Activated CD8-positive, alpha-beta memory T cell treated with anti-CD3 and anti-CD28 coated beads for 4 hours (primary cell): ENCODE measurements around the gene BIRC5.
A peak's percentile ranks its signal among the peaks of the same experiment; 100 is the strongest.

Source experiments
- DNase-seq, 2 donors: peaks; one replicate each; pipeline ENCODE4 v3.0.0-alpha.2; 2020; ENCODE audit warnings: low read depth in 2 of 2

Gene BIRC5

DNA sequence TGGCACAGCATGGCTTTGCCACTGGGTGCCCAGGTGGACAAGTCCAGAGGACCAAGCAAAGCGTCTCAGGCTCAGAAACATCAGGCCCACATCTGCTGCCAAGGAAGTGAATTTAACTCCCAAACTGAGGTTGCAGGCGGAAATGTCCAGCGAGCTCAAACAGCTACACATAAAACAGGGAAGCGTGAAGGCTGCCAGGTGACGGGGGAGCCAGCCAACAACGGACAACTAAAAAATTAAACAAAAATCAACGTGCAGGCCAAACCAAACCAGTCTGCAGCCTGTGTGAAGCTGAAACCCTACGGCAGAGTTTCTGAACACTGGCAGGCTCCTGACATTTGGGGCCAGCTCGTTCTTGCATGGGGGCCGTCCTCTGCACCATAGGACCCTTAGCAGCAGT is 29.7 kb upstream of the BIRC5 start:
- DNase-seq: no peak

DNA sequence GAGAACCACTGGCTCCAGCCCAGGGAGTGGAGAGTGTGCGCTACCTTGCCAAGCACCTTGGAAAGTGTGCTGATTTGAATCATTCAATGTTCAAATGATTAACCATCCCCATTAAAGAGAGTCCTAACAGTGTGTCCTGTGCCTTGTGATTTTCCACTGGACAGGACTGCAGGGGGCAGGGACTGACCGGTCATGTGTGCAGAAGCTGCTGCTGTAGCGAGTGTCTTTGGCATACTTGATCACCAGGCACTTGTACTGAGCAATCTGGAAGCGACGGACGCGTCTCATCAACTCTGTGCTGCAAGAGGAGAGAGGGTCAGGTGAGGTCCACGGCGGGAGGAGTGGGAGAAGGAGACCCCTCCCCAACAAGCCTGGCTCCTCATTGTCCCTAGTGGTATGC is 29.2 kb upstream of the BIRC5 start:
- no peak for DNase-seq

DNA sequence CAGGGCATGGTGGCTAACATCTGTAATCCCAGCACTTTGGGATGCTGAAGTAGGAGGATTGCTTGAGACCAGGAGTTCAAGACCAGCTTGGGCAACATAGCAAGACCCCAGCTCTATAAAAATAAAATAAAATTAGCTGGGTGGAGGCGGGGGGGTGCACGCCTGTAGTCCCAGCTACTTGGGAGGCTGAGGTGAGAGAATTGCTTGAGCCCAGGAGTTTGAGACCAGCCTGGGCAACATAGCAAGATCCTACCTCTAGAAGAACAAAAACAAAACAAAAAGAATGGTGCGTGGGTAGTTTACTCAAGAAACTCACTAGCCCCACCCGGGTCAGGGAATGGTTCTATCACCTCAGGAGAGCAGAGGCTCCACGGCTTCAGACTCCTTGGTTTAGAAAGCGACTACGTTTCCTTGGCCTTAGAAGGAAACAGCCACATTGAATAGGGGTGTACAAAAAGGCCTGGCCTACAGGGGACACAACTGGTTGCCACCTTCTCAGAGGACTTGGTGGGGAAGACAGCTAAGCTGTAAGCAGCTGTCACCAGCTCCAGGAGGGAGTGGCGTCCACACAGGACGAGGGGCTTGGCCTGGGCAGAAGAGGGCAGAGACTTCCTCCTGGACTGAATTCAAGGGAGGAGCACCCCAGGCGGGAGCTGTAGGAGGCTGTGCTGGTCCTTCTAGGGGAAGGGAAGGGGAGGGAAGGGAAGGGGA is 27.9 kb upstream of the BIRC5 start:
- DNase-seq: no peak

DNA sequence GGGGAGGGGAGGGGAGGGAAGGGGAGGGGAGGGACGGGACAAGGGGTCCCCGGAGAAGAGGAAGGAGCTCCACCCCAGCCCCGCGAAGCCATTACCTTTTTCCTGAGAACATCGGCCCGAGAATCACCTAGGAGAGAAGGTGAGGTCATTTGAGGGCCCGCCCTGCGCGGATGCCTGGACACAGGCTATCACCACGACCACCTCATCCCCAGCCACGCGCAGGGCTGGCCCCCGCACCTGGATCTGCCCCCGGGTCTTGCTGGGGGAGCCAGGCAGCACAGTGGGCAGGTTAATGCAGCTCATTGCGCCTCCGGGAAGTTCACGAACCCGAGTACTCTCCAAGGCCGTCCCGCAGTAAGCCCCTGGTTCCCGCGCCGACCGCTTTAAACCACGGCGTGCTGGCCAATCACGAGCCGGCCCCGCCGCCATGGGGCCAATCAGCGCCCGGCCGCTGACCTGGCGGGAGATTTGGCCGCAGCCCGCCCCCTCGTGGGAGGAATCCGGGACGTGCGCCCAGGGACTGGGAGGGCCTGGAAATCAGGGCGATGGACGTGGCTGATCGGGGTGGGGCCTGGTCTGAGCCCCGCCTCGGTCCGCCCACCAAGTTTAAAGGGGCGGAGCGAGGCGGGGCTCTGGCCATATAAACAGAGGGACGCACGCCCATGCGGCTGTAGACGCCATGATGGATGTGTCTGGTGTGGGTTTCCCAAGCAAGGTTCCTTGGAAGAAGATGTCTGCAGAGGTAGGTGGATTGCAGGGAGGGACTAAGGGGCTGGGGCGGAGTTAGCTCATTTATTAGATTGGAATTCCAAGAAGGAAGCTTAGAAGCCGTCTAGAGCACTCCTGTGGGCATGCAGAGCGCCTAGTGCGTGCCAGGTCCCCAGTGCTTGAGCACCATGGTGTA is 27.1 kb upstream of the BIRC5 start, which contains the start of the genes AFMID and TK1:
AFMID (plus strand) TSS at position 671 of the 904 bp plus-strand sequence; CDS start at position 680, 9 bp downstream.
TK1 (minus strand) TSS at position 361 of the 904 bp plus-strand sequence; CDS start at position 303, 58 bp downstream.
- peak; percentile 46 to 49 for DNase-seq

DNA sequence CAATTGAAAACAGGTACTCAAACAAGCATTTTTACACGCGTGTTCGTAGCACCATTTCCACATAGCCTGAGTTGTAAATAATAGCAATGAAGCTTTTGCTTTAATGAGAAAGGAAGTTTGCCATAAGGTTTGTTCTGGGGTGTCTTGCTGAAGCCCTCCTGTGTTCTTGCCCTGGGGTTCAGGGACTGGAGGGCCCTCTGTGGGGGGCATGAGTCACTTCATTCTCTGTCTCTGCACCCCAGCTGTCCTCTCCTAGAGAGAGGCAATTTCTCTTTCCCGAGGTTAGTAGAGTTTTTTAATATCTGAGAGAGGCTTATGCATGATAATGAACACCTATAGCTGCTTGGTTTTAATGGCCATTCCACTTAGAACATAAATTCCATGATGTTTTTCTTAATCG is 17.3 kb upstream of the BIRC5 start:
- DNase-seq: no peak

DNA sequence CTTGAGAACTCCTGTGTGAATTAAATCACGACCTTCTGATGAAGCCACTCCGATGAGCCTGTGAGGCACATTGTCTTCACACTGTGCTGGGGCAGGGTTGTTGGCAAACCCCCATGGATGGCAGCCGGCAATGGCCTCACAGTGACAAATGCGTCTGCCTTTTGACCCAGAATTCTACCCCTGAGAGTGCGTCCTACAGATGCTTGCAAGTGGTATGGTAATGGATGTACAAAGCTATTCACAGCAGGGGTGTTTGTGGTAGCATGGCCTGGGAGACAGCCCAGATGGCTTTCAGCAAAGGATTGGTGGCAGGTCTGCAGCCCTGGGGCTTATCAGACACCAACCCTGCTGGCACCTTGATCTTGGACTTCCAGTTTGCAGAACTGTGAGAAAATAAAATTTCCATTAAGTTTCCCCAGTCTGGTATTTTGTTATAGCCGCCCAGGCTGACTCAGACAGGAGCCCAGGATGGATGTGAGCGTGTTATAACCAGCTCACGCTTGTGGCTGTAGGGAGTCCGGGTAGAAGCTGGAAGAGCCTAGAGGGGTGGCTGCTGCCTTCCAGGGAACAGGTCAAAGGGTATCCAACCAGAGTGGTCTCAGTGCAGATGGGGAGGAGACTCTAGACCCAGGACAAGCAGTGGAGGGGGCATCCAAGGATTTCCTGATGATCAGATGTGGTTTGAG is 16.8 kb upstream of the BIRC5 start:
- no peak for DNase-seq

DNA sequence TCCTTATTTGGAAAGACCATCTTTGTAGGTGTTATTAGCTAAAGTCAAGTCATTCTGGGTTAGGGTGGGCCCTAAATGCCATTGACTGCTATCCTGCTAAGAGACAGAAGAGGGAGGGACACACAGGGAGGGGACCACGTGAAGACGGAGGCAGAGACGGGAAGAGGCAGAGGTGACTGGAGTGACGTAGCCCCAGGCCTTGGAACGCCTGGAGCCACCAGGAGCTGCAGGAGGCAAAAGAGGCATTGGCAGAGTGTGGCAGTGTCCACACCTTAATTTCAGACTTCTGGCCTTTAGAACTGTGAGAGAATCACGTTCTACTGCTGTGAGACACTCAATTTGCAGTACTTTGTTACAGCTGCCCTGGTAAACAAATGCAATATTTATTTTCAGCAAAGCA is 13.6 kb upstream of the BIRC5 start:
- no peak for DNase-seq

DNA sequence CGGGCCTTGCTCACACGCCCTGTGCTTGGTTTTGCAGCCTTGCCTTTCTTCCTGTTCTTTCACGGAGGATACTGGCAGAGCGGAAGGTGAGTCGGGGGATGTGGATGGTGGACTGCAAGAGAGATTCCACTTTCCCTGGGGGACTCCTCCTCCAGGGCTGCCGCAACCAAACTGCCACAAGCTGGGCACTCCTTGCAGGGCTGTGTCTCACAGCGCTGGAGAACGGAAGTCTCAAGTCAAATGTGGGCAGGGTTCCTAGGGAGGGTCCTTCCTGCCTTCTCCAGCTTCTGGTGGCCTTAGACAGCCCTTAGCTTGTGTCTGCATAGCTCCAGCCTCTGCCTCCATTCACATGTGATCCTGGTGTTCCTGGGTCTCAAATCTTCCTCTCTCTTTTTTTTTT is 11.4 kb upstream of the BIRC5 start:
- DNase-seq: no peak

DNA sequence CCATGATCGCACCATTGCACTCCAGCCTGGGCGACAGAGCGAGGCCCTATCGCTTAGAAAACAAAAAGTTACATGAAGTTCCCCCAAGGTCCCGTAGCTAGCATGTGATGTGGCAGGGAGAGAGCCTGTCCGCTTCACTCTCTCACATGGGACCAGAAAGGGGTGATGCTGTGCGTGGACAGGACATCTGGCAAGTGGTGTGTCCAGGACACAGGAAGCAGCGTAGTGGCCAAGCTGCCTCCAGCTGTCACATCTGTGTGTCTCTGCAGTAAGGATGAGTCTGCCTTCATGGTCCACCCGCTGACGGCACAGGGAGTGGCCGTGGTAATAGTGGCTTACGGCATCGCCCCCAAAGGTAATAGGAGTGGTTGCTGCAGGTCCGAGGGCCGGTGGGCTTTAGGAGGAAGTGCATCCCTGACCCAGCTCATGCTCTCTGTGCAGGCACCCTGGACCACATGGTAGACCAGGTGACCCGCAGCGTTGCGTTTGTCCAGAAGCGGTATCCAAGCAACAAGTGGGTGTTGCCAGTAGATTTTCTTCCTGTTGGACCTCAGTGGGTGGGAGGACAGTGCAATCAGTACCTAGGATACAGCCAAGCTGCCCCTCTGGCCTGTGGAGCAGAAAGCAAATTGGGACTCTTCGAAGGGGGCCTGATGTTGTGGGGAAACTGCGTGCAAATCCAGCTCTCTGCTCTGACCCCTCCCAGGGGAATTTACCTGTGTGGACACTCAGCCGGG is 9.5 kb upstream of the BIRC5 start:
- DNase-seq: no peak

DNA sequence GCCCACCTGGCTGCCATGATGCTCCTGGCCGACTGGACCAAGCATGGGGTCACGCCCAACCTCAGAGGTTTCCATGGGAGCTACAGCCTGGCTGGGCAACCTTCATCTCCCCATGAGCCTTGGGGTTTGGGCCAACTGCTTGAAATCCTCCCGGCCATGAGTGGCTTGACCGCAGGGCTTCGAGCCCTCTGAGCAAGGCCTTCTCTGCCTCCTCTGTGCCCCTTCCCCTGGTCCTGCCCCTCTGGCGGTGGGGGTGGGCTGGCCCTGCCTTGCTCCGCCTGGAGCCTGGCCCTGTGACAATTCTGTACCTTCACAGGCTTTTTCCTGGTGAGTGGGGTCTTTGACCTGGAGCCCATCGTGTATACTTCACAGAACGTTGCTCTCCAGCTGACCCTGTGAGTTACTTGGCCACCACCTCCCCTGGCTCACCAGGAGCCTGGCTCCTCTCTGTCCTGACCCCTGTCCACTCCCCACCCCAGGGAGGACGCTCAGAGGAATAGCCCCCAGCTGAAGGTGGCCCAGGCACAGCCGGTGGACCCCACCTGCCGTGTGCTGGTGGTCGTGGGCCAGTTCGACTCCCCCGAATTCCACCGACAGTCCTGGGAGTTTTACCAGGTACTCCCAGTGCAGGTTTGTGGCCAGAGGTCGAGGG is 8.8 kb upstream of the BIRC5 start:
- no peak for DNase-seq

DNA sequence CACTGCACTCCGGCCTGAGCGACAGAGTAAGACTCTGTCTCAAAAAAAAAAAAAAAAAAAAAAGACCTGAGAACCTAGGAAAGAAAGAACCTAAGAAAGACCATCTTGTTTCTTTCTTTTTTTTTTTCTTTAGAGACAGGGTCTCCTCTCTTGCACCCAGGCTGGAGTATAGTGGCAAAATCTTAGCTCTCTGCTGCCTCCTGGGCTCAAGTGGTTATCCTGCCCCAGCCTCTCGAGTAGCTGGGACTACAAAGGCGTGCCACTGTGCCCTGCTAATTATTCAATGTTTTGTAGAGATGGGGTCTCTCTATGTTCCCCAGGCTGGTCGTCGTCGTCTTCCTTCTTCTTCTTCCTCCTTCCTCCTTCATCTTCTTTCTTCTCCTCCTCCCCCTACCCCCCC is 7.8 kb upstream of the BIRC5 start:
- DNase-seq: no peak

DNA sequence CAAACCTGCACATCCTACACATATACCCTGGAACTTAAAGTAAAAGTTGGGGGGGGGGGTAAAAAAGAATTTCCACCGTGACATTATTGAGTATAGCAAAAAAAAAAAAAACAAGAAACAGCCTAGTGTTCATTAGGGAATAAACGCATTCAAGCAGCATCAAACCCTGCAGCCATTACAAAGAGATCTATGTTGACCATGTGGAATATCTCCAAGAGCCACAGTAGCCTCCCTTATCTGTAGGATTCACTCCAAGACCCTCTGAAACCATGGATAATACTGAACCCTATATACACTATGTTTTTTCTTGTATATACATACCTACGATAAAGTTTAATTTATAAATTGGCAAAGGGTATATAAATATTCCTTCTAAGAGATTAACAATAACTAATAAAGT is 5.6 kb upstream of the BIRC5 start:
- no peak for DNase-seq

DNA sequence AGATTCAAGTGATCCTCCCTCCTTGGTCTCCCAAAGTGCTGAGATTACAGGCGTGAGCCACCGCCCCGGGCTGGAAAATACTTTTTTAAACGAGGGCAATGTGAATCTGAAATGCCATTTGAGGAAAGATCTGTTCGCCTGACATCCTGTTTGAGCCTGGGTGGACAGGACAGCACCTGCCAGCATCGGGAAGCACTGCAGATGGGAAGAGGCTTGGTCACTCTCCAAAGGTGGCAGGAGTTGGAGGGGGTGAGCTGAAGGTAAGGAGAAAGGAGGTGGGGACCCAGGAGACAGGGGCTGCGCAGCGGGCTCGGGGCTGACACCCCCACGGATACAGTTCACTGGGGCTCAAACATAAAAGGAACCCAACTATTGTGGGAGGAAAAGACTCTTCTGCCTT is 3.9 kb upstream of the BIRC5 start:
- DNase-seq: no peak

DNA sequence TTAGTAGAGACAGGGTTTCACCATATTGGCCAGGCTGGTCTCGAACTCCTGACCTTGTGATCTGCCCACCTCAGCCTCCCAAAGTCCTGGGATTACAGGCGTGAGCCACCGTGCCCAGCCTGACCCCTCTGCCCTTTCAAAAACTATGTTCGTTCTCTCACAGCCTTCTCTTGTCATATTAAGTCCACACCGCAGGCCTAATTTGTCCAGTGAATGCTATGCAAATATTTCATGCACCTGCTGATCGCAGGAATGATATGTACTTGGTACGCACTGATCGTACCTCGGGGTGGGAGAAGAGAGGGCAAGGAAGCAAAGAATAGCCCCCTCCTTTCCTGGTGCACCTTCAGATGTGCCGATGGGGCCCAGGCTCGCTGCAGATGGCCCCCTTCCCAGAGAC is 3.0 kb upstream of the BIRC5 start:
- no peak for DNase-seq

DNA sequence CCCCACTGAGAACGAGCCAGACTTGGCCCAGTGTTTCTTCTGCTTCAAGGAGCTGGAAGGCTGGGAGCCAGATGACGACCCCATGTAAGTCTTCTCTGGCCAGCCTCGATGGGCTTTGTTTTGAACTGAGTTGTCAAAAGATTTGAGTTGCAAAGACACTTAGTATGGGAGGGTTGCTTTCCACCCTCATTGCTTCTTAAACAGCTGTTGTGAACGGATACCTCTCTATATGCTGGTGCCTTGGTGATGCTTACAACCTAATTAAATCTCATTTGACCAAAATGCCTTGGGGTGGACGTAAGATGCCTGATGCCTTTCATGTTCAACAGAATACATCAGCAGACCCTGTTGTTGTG is 631 bp downstream of the BIRC5 start:
- no peak for DNase-seq

DNA sequence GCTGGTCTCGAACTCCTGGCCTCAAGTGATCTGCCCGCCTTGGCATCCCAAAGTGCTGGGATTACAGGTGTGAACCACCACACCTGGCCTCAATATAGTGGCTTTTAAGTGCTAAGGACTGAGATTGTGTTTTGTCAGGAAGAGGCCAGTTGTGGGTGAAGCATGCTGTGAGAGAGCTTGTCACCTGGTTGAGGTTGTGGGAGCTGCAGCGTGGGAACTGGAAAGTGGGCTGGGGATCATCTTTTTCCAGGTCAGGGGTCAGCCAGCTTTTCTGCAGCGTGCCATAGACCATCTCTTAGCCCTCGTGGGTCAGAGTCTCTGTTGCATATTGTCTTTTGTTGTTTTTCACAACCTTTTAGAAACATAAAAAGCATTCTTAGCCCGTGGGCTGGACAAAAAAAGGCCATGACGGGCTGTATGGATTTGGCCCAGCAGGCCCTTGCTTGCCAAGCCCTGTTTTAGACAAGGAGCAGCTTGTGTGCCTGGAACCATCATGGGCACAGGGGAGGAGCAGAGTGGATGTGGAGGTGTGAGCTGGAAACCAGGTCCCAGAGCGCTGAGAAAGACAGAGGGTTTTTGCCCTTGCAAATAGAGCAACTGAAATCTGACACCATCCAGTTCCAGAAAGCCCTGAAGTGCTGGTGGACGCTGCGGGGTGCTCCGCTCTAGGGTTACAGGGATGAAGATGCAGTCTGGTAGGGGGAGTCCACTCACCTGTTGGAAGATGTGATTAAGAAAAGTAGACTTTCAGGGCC is 5.5 kb downstream of the BIRC5 start:
- DNase-seq: no peak

DNA sequence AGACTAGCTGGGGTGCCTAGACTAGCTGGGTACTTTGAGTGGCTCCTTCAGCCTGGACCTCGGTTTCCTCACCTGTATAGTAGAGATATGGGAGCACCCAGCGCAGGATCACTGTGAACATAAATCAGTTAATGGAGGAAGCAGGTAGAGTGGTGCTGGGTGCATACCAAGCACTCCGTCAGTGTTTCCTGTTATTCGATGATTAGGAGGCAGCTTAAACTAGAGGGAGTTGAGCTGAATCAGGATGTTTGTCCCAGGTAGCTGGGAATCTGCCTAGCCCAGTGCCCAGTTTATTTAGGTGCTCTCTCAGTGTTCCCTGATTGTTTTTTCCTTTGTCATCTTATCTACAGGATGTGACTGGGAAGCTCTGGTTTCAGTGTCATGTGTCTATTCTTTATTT is 9.0 kb downstream of the BIRC5 start:
- DNase-seq: no peak

DNA sequence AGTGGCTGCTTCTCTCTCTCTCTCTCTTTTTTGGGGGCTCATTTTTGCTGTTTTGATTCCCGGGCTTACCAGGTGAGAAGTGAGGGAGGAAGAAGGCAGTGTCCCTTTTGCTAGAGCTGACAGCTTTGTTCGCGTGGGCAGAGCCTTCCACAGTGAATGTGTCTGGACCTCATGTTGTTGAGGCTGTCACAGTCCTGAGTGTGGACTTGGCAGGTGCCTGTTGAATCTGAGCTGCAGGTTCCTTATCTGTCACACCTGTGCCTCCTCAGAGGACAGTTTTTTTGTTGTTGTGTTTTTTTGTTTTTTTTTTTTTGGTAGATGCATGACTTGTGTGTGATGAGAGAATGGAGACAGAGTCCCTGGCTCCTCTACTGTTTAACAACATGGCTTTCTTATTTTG is 9.7 kb downstream of the BIRC5 start:
- DNase-seq: no peak

DNA sequence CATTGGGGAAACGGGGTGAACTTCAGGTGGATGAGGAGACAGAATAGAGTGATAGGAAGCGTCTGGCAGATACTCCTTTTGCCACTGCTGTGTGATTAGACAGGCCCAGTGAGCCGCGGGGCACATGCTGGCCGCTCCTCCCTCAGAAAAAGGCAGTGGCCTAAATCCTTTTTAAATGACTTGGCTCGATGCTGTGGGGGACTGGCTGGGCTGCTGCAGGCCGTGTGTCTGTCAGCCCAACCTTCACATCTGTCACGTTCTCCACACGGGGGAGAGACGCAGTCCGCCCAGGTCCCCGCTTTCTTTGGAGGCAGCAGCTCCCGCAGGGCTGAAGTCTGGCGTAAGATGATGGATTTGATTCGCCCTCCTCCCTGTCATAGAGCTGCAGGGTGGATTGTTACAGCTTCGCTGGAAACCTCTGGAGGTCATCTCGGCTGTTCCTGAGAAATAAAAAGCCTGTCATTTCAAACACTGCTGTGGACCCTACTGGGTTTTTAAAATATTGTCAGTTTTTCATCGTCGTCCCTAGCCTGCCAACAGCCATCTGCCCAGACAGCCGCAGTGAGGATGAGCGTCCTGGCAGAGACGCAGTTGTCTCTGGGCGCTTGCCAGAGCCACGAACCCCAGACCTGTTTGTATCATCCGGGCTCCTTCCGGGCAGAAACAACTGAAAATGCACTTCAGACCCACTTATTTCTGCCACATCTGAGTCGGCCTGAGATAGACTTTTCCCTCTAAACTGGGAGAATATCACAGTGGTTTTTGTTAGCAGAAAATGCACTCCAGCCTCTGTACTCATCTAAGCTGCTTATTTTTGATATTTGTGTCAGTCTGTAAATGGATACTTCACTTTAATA is 10.4 kb downstream of the BIRC5 start:
- no peak for DNase-seq
